HL-60 (cell line): ENCODE measurements around the gene NR3C1.

Experiments
- GABPA ChIP-seq: IDR thresholded peaks from 2 replicates; pipeline ENCODE4 v1.6.1; 2012; ENCODE audit warnings: low read depth
- POLR2AphosphoS5 ChIP-seq: IDR thresholded peaks from 2 replicates; pipeline ENCODE4 v1.6.1; 2012; ENCODE audit warnings: low read depth
- TF ChIP-seq, protein P1 (sequence below): IDR thresholded peaks from 2 replicates; pipeline ENCODE4 v1.6.1; 2012; ENCODE audit warnings: low read depth; ENCODE audit not compliant: insufficient replicate concordance
- TF ChIP-seq, protein P2 (sequence below): IDR thresholded peaks from one replicate; pipeline ENCODE4 v1.5.1; 2011; ENCODE audit warnings: low read length, control low read depth, inconsistent platforms; ENCODE audit not compliant: insufficient read depth

DNA sequence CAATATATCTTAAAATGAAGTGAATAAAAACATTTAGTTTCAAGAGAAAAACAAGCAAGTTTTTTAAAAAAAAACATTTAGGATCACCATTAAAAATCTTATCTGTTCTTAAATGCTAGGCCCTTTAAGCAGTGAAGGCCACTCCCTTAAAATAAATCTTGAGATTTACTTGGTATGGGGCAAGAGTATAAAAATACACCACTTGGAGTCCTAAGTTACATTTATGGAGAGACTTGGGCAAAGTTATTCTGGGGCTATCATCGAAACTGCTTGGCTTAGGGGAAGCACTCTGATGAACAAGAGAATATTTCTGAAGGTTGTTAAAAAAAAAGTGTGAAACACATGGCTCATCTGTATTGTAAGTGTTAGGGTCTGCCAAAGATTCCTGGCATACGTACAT, 97.4 kb downstream of the NR3C1 start:
- TF ChIP-seq, protein P1, sequence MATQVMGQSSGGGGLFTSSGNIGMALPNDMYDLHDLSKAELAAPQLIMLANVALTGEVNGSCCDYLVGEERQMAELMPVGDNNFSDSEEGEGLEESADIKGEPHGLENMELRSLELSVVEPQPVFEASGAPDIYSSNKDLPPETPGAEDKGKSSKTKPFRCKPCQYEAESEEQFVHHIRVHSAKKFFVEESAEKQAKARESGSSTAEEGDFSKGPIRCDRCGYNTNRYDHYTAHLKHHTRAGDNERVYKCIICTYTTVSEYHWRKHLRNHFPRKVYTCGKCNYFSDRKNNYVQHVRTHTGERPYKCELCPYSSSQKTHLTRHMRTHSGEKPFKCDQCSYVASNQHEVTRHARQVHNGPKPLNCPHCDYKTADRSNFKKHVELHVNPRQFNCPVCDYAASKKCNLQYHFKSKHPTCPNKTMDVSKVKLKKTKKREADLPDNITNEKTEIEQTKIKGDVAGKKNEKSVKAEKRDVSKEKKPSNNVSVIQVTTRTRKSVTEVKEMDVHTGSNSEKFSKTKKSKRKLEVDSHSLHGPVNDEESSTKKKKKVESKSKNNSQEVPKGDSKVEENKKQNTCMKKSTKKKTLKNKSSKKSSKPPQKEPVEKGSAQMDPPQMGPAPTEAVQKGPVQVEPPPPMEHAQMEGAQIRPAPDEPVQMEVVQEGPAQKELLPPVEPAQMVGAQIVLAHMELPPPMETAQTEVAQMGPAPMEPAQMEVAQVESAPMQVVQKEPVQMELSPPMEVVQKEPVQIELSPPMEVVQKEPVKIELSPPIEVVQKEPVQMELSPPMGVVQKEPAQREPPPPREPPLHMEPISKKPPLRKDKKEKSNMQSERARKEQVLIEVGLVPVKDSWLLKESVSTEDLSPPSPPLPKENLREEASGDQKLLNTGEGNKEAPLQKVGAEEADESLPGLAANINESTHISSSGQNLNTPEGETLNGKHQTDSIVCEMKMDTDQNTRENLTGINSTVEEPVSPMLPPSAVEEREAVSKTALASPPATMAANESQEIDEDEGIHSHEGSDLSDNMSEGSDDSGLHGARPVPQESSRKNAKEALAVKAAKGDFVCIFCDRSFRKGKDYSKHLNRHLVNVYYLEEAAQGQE: no peak
- TF ChIP-seq, protein P2, sequence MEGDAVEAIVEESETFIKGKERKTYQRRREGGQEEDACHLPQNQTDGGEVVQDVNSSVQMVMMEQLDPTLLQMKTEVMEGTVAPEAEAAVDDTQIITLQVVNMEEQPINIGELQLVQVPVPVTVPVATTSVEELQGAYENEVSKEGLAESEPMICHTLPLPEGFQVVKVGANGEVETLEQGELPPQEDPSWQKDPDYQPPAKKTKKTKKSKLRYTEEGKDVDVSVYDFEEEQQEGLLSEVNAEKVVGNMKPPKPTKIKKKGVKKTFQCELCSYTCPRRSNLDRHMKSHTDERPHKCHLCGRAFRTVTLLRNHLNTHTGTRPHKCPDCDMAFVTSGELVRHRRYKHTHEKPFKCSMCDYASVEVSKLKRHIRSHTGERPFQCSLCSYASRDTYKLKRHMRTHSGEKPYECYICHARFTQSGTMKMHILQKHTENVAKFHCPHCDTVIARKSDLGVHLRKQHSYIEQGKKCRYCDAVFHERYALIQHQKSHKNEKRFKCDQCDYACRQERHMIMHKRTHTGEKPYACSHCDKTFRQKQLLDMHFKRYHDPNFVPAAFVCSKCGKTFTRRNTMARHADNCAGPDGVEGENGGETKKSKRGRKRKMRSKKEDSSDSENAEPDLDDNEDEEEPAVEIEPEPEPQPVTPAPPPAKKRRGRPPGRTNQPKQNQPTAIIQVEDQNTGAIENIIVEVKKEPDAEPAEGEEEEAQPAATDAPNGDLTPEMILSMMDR: no peak
- TF ChIP-seq POLR2AphosphoS5 (no peak), GABPA (no peak)
